H1 (cell line): Measurements from ENCODE around the gene STKLD1. TPM values are rescaled to one million over a fixed set of nuclear protein-coding genes. Genes with fewer than 3 reads are reported as not detected.

ENCODE experiments used
- CTCF ChIA-PET: fragments of 300-600 bp; sonication (Branson Sonifier 250); formaldehyde crosslinking; loops from one replicate; lab custom pipeline; 2021; ENCODE audit not compliant: partially characterized antibody; lab: Charles Lee
- POLR2A ChIA-PET: fragments of 300-600 bp; sonication (Branson Sonifier 250); formaldehyde crosslinking; loops from one replicate; lab custom pipeline; 2021; ENCODE audit warnings: inconsistent platforms; ENCODE audit not compliant: partially characterized antibody; lab: Charles Lee
- DNase-seq, 2 experiments: peaks; one replicate each; pipeline versions ENCODE4 v3.0.0 to v3.0.0-alpha.2; 2010 to 2022; ENCODE audit warnings: low spot score in 2 of 2, low read depth in 1 of 2, mixed read lengths in 1 of 2
- FAIRE-seq: peaks from 2 replicates; lab custom pipeline; 2011; peaks lifted over from hg19 to GRCh38; lab: Jason Lieb, UNC
- H2AFZ ChIP-seq: 2 replicates; pipeline ENCODE4 v1.8.1; 2012; ENCODE audit warnings: low read length, inconsistent platforms
- H2AK5ac ChIP-seq: 2 replicates; pipeline ENCODE4 v1.6.1; 2013; ENCODE audit warnings: low read depth, low read length
- H2BK120ac ChIP-seq: replicated peaks from 2 replicates; pipeline ENCODE3; 2013; ENCODE audit warnings: low read depth, low read length, inconsistent platforms
- H2BK12ac ChIP-seq: 2 replicates; pipeline ENCODE4 v1.6.1; 2013; ENCODE audit warnings: low read depth, low read length
- H2BK15ac ChIP-seq: 2 replicates; pipeline ENCODE4 v1.6.1; 2013; ENCODE audit warnings: low read length
- H2BK20ac ChIP-seq: 2 replicates; pipeline ENCODE4 v1.6.1; 2013; ENCODE audit warnings: low read length
- H2BK5ac ChIP-seq: 2 replicates; pipeline ENCODE4 v1.6.1; 2013; ENCODE audit warnings: low read depth, low read length
- H3K14ac ChIP-seq: 2 replicates; pipeline ENCODE4 v1.6.1; 2013; ENCODE audit warnings: inconsistent platforms; ENCODE audit not compliant: insufficient read length
- H3K18ac ChIP-seq: 2 replicates; pipeline ENCODE4 v1.6.1; 2013; ENCODE audit warnings: low read length; ENCODE audit errors: extremely low read depth
- H3K23ac ChIP-seq: 2 replicates; pipeline ENCODE4 v1.6.1; 2013; ENCODE audit warnings: inconsistent platforms; ENCODE audit not compliant: insufficient read length
- H3K23me2 ChIP-seq: 2 replicates; pipeline ENCODE4 v1.6.1; 2013; ENCODE audit warnings: low read depth, low read length
- H3K27ac ChIP-seq: 2 replicates; pipeline ENCODE4 v1.6.1; 2011; ENCODE audit warnings: low read depth, low read length, inconsistent platforms
- H3K27me3 ChIP-seq, 4 experiments: replicated peaks in 1 of 4; 1 replicate in 1 of 4; 2 replicates in 3 of 4; pipeline versions ENCODE4 v1.6.1 to v1.8.1; 2011 to 2013; ENCODE audit warnings: low read length in 3 of 4, mild to moderate bottlenecking in 3 of 4, inconsistent platforms in 2 of 4, mixed read lengths in 2 of 4, moderate library complexity in 1 of 4; ENCODE audit not compliant: control insufficient read depth in 3 of 4, insufficient read depth in 3 of 4; ENCODE audit errors: extremely low read depth in 1 of 4
- H3K36me3 ChIP-seq, 4 experiments: 2 replicates each; pipeline versions ENCODE4 v1.6.1 to v1.8.1; 2011 to 2013; ENCODE audit warnings: mild to moderate bottlenecking in 4 of 4, low read length in 3 of 4, moderate library complexity in 2 of 4, control low read depth in 1 of 4, inconsistent platforms in 1 of 4; ENCODE audit not compliant: insufficient read depth in 4 of 4, control insufficient read depth in 2 of 4
- H3K4ac ChIP-seq: replicated peaks from 2 replicates; pipeline ENCODE3; 2013; ENCODE audit warnings: low read length, low read depth, mixed read lengths, inconsistent platforms; ENCODE audit not compliant: insufficient read length
- H3K4me1 ChIP-seq, 4 experiments: replicated peaks in 1 of 4; 1 replicate in 1 of 4; 2 replicates in 3 of 4; pipeline versions ENCODE4 v1.6.1 to v1.8.1; 2011 to 2013; ENCODE audit warnings: low read length in 3 of 4, inconsistent platforms in 2 of 4, mixed read lengths in 1 of 4; ENCODE audit not compliant: insufficient read depth in 4 of 4, control insufficient read depth in 3 of 4
- H3K4me2 ChIP-seq, 2 experiments: 2 replicates each; pipeline versions ENCODE4 v1.6.1 to v1.8.1; 2011 to 2013; ENCODE audit warnings: low read depth in 2 of 2, low read length in 2 of 2, control low read depth in 1 of 2, inconsistent platforms in 1 of 2, mild to moderate bottlenecking in 1 of 2; ENCODE audit not compliant: insufficient read depth in 1 of 2
- H3K4me3 ChIP-seq, 4 experiments: fragments of 200-600, 300-600 bp in 1 of 4; sonication (generic), shearing (Covaris generic), sonication (Bioruptor Twin) in 1 of 4; 2 replicates each; pipeline versions ENCODE4 v1.5.1 to v1.8.1; 2011 to 2016; ENCODE audit warnings: low read length in 4 of 4, low read depth in 3 of 4, control low read depth in 2 of 4, inconsistent platforms in 2 of 4, mild to moderate bottlenecking in 2 of 4, mixed read lengths in 1 of 4, moderate library complexity in 1 of 4; ENCODE audit not compliant: insufficient read depth in 2 of 4; ENCODE audit errors: extremely low read depth in 1 of 4
- H3K56ac ChIP-seq: replicated peaks from 2 replicates; pipeline ENCODE3; 2013; ENCODE audit warnings: low read depth, mild to moderate bottlenecking, mixed read lengths, low read length, inconsistent platforms; ENCODE audit not compliant: insufficient read length
- H3K79me1 ChIP-seq: 2 replicates; pipeline ENCODE4 v1.6.1; 2013; ENCODE audit warnings: low read depth, low read length, control low read depth
- H3K79me2 ChIP-seq, 2 experiments: 2 replicates each; pipeline versions ENCODE4 v1.6.1 to v1.8.1; 2012 to 2013; ENCODE audit warnings: low read length in 2 of 2, mild to moderate bottlenecking in 2 of 2, inconsistent platforms in 1 of 2; ENCODE audit not compliant: insufficient read depth in 2 of 2, control insufficient read depth in 1 of 2
- H3K9ac ChIP-seq, 4 experiments: replicated peaks in 1 of 4; 1 replicate in 1 of 4; 2 replicates in 3 of 4; pipeline versions ENCODE4 v1.6.1 to v1.8.1; 2011 to 2013; ENCODE audit warnings: low read depth in 3 of 4, low read length in 3 of 4, control low read depth in 2 of 4, mild to moderate bottlenecking in 2 of 4, moderate library complexity in 2 of 4, inconsistent platforms in 1 of 4; ENCODE audit errors: extremely low read depth in 1 of 4
- H3K9me3 ChIP-seq, 2 experiments: 2 replicates each; pipeline versions ENCODE4 v1.6.1 to v1.8.1; 2012 to 2013; ENCODE audit warnings: mild to moderate bottlenecking in 2 of 2, moderate library complexity in 2 of 2, control low read depth in 1 of 2, inconsistent platforms in 1 of 2, low read depth in 1 of 2, low read length in 1 of 2, mixed read lengths in 1 of 2; ENCODE audit not compliant: insufficient read depth in 2 of 2
- H4K20me1 ChIP-seq, 2 experiments: replicated peaks in 1 of 2; 2 replicates each; pipeline versions ENCODE3 to v1.8.1; 2011 to 2013; ENCODE audit warnings: inconsistent platforms in 2 of 2, low read length in 2 of 2, mild to moderate bottlenecking in 1 of 2; ENCODE audit not compliant: insufficient read depth in 2 of 2, control insufficient read depth in 1 of 2
- H4K5ac ChIP-seq: 2 replicates; pipeline ENCODE4 v1.6.1; 2013; ENCODE audit warnings: low read length, low read depth, mixed read lengths, inconsistent platforms; ENCODE audit not compliant: insufficient read length
- H4K8ac ChIP-seq: 2 replicates; pipeline ENCODE4 v1.8.0; 2013; ENCODE audit warnings: mild to moderate bottlenecking, moderate library complexity, low read length, inconsistent platforms; ENCODE audit not compliant: insufficient read depth; ENCODE audit errors: extremely low read depth
- H4K91ac ChIP-seq: replicated peaks from 2 replicates; pipeline ENCODE3; 2013; ENCODE audit warnings: low read length, mixed read lengths, inconsistent platforms; ENCODE audit not compliant: insufficient read length
- CHD1 ChIP-seq: IDR thresholded peaks from 2 replicates; pipeline ENCODE4 v1.6.1; 2012; ENCODE audit warnings: low read depth, low read length, improper control_type of control experiment
- EGR1 ChIP-seq: IDR thresholded peaks from 2 replicates; pipeline ENCODE4 v1.6.1; 2011; ENCODE audit warnings: low read depth, low read length, borderline replicate concordance
- EZH2 ChIP-seq: fragments of 200-600 bp; sonication (generic); IDR thresholded peaks from 2 replicates; pipeline ENCODE4 v1.7.1; 2012; ENCODE audit warnings: low read depth, mild to moderate bottlenecking, moderate library complexity, low read length, inconsistent platforms; ENCODE audit not compliant: severe bottlenecking
- FOSL1 ChIP-seq: IDR thresholded peaks from 2 replicates; pipeline ENCODE4 v1.6.1; 2011; ENCODE audit warnings: mild to moderate bottlenecking, low read depth, low read length, moderate library complexity; ENCODE audit not compliant: insufficient read depth
- GTF2F1 ChIP-seq: IDR thresholded peaks from 2 replicates; pipeline ENCODE4 v1.6.1; 2012; ENCODE audit warnings: low read depth, low read length, improper control_type of control experiment, borderline replicate concordance
- HDAC6 ChIP-seq: IDR thresholded peaks from one replicate; pipeline ENCODE4 v1.7.1; 2012; ENCODE audit warnings: low read depth, mild to moderate bottlenecking, inconsistent platforms, low read length, moderate library complexity
- MAFK ChIP-seq: IDR thresholded peaks from 2 replicates; pipeline ENCODE4 v1.6.1; 2012; ENCODE audit warnings: low read depth, mild to moderate bottlenecking, improper control_type of control experiment, low read length
- NRF1 ChIP-seq: IDR thresholded peaks from 2 replicates; pipeline ENCODE4 v1.6.1; 2011; ENCODE audit warnings: mild to moderate bottlenecking, low read depth, low read length, improper control_type of control experiment
- POU5F1 ChIP-seq: IDR thresholded peaks from 2 replicates; pipeline ENCODE4 v1.6.1; 2011; ENCODE audit warnings: low read depth, mild to moderate bottlenecking, low read length, moderate library complexity
- RBBP5 ChIP-seq: IDR thresholded peaks from 2 replicates; pipeline ENCODE4 v1.7.1; 2012; ENCODE audit warnings: low read depth, mild to moderate bottlenecking, inconsistent platforms, low read length, moderate library complexity, borderline replicate concordance
- SUZ12 ChIP-seq: fragments of 200-600 bp; sonication (generic); IDR thresholded peaks from 2 replicates; pipeline ENCODE4 v1.6.1; 2012; ENCODE audit warnings: mild to moderate bottlenecking, inconsistent platforms, low read length, moderate library complexity, mixed read lengths
- TEAD4 ChIP-seq: IDR thresholded peaks from 2 replicates; pipeline ENCODE4 v1.6.1; 2012; ENCODE audit warnings: low read depth, low read length, inconsistent platforms, mixed read lengths
- WGBS, 2 experiments: shearing (Covaris generic) in 1 of 2; methylation state at CpG; one replicate each; pipeline versions ENCODE4 v1.1.6 to v1.1.7; 2013 to 2015; ENCODE audit warnings: low lambda C conversion rate in 2 of 2, mixed read lengths in 2 of 2, inconsistent platforms in 1 of 2, low coverage in 1 of 2, missing lambda C conversion rate in 1 of 2; ENCODE audit not compliant: insufficient replicate concordance in 2 of 2, insufficient coverage in 1 of 2, insufficient read length in 1 of 2; ENCODE audit errors: extremely low coverage in 1 of 2, missing lambda C conversion rate in 1 of 2; 5-methylcytosine and 5-hydroxymethylcytosine counted together
- polyA plus RNA-seq, 7 experiments: library from polyadenylated mRNA; depleted of rRNA in 3 of 7; stranded (reverse) in 5 of 7; unstranded in 2 of 7; fragments of >200 nt in 5 of 7; fragments of 200-250 nt in 2 of 7; gene quantifications; 1 replicate in 5 of 7; 2 replicates in 1 of 7; 4 replicates in 1 of 7; pipeline versions ENCODE4 v1.2.1 to v1.2.3, GENCODE V29; 2011 to 2013; ENCODE audit warnings: missing spikeins in 2 of 7, mixed read lengths in 2 of 7
- total RNA-seq: library from RNA; stranded (reverse); fragmentation: NEBNext Ultra II Directional; extraction: Animal tissue kit (Norgen Biotek cat#: 25700); gene quantifications from 2 replicates; pipeline ENCODE4 v1.2.1, GENCODE V29; 2021
- TF ChIP-seq, protein P1 (sequence below): IDR thresholded peaks from 2 replicates; pipeline ENCODE4 v1.6.1; 2012; ENCODE audit warnings: inconsistent platforms

Gene STKLD1
- total and polyA plus RNA-seq, 2 of the 8 experiments (the other 6 are each of a cell fraction or from before 2014, with no cell fraction given): 0.26 TPM; not detected in 1

- Histone ChIP-seq H4K8ac (no peak overlapping the region), H3K4me1 (peaks cover 0 to 12% (median 4%) of the 10 kb centered on the region in 4 experiments; a peak in 3 of 7 replicates), H3K18ac (no peak overlapping the region), H2BK15ac (no peak overlapping the region), H3K79me1 (peaks cover 24% of the 10 kb centered on the region), H3K14ac (no peak overlapping the region), H3K9ac (no peak overlapping the region), H3K4me3 (no peak overlapping the region), H3K4me2 (no peak overlapping the region), H3K36me3 (peaks cover 9 to 51% (median 28%) of the 10 kb centered on the region in 4 experiments), H3K23ac (no peak overlapping the region), H2BK120ac (no peak overlapping the region), H3K56ac (no peak overlapping the region), H2BK5ac (no peak overlapping the region), H2AK5ac (no peak overlapping the region), H3K9me3 (no peaks in the 10 kb centered on the region), H2BK12ac (no peak overlapping the region), H3K27ac (no peak overlapping the region), H3K79me2 (peaks cover 0 to 38% of the 10 kb centered on the region in 2 experiments; a peak in 2 of 4 replicates), H4K5ac (no peak overlapping the region), H2BK20ac (no peak overlapping the region), H3K23me2 (peaks cover 4% of the 10 kb centered on the region), H4K91ac (no peak overlapping the region), H2AFZ (no peak overlapping the region), H3K4ac (no peak overlapping the region), H3K27me3 (no peaks in the 10 kb centered on the region; a peak in 1 of 7 replicates), H4K20me1 (peaks cover 2 to 20% of the 10 kb centered on the region in 2 experiments)
- ChIA-PET POLR2A (interaction anchor here (5.0 to 5.2 kb wide), 2 partner anchors 12 to 66 kb away, joined by 29 to 31 read pairs; partner anchors contain the start of genes MED22 and RPL7A), CTCF (interaction anchor here (1.0 to 2.3 kb wide), 9 partner anchors 9 to 171 kb away, joined by 3 to 10 read pairs (median 3); no protein-coding TSS in a partner anchor)
- 64% methylated on average over 1 of the region's 1 CpG; no CpG with 5 or more reads in 1 of the 2 experiments for WGBS, 2 experiments
- FAIRE-seq (no peak), DNase-seq (no peak)
- no peak for TF ChIP-seq RBBP5
- TF ChIP-seq SUZ12: no peak
- TF ChIP-seq HDAC6: no peak
- TF ChIP-seq FOSL1: no peak
- no peak for TF ChIP-seq TEAD4
- no peak for TF ChIP-seq MAFK
- no peak for TF ChIP-seq POU5F1
- no peak for TF ChIP-seq GTF2F1
- TF ChIP-seq EZH2: no peak
- TF ChIP-seq, protein P1, sequence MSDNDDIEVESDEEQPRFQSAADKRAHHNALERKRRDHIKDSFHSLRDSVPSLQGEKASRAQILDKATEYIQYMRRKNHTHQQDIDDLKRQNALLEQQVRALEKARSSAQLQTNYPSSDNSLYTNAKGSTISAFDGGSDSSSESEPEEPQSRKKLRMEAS: no peak
- TF ChIP-seq NRF1: no peak
- no peak for TF ChIP-seq CHD1
- TF ChIP-seq EGR1: no peak
These were observed 39.0 kb downstream of the STKLD1 start for GRCh38 chr9:133415170-133415569.
